Endodermal cell (in vitro differentiated cells): ENCODE measurements around the gene CARS1. TPM values are rescaled to one million over a fixed set of nuclear protein-coding genes. Genes with fewer than 3 reads are reported as not detected.

ENCODE experiments used
- DNase-seq: peaks from one replicate; pipeline ENCODE4 v3.0.0-alpha.2; 2017
- H3K27ac ChIP-seq: 2 replicates; pipeline ENCODE4 v1.5.1; 2013; ENCODE audit warnings: mild to moderate bottlenecking, low read depth, low read length, moderate library complexity
- H3K27me3 ChIP-seq: 2 replicates; pipeline ENCODE4 v1.6.1; 2013; ENCODE audit warnings: mild to moderate bottlenecking, low read length, moderate library complexity; ENCODE audit not compliant: insufficient read depth, control insufficient read depth, poor library complexity, severe bottlenecking
- H3K36me3 ChIP-seq: 2 replicates; pipeline ENCODE4 v1.7.0; 2013; ENCODE audit warnings: mild to moderate bottlenecking, low read length, moderate library complexity; ENCODE audit not compliant: control insufficient read depth, insufficient read depth
- H3K4me1 ChIP-seq: one replicate; pipeline ENCODE4 v1.7.0; 2013; ENCODE audit warnings: low read length; ENCODE audit not compliant: control insufficient read depth, insufficient read depth
- H3K4me3 ChIP-seq: 2 replicates; pipeline ENCODE4 v1.5.1; 2013; ENCODE audit warnings: mild to moderate bottlenecking, low read length, moderate library complexity
- H3K9ac ChIP-seq: 2 replicates; pipeline ENCODE4 v1.6.1; 2013; ENCODE audit warnings: mild to moderate bottlenecking, low read length, moderate library complexity; ENCODE audit not compliant: poor library complexity, severe bottlenecking; ENCODE audit errors: extremely low read depth
- H3K9me3 ChIP-seq: 2 replicates; pipeline ENCODE4 v1.6.1; 2013; ENCODE audit warnings: mild to moderate bottlenecking, low read length, moderate library complexity; ENCODE audit not compliant: control insufficient read depth
- H3K27ac Mint-ChIP-seq: 2 replicates; pipeline ENCODE4 v1.8.0; 2020; ENCODE audit warnings: mixed read lengths
- H3K27me3 Mint-ChIP-seq: 2 replicates; pipeline ENCODE4 v1.8.0; 2021; ENCODE audit warnings: mild to moderate bottlenecking, mixed read lengths; ENCODE audit not compliant: insufficient read depth
- H3K36me3 Mint-ChIP-seq: 2 replicates; pipeline ENCODE4 v1.8.0; 2020; ENCODE audit warnings: low read depth, mixed read lengths
- H3K4me1 Mint-ChIP-seq: 2 replicates; pipeline ENCODE4 v1.8.0; 2020; ENCODE audit warnings: mixed read lengths
- H3K4me3 Mint-ChIP-seq: 2 replicates; pipeline ENCODE4 v1.8.0; 2020; ENCODE audit warnings: mild to moderate bottlenecking, moderate library complexity, mixed read lengths
- H3K9me3 Mint-ChIP-seq: 2 replicates; pipeline ENCODE4 v1.8.0; 2020; ENCODE audit warnings: mild to moderate bottlenecking, mixed read lengths
- CTCF ChIP-seq: fragments of 200-600 bp; sonication (generic); conservative IDR thresholded peaks from 2 replicates; pipeline ENCODE4 v1.5.0; 2021; ENCODE audit warnings: antibody characterized with exemption, mild to moderate bottlenecking
- WGBS, 2 experiments: methylation state at CpG; one replicate each; pipeline versions ENCODE4 v1.1.5 to v1.1.7; 2013; ENCODE audit warnings: missing lambda C conversion rate in 2 of 2, mixed read lengths in 1 of 2; ENCODE audit not compliant: insufficient coverage in 1 of 2, insufficient read length in 1 of 2; 5-methylcytosine and 5-hydroxymethylcytosine counted together
- total RNA-seq, 2 donors: library from RNA; stranded (reverse); fragmentation: NEBNext Ultra II Directional in 1 of 2; extraction: Animal tissue kit (Norgen Biotek cat#: 25700) in 1 of 2; gene quantifications; 2 replicates in 1 of 2; 3 replicates in 1 of 2; pipeline ENCODE4 v1.2.1, GENCODE V29; 2021

The CARS1 gene
- total RNA-seq, 2 donors from 2014 or later: 48.0 to 52.8 TPM

- 70% methylated on average over 1 of the region's 1 CpG; no CpG with 5 or more reads in 1 of the 2 experiments for WGBS, 2 experiments
- H3K9me3 ChIP-seq: no peaks in the 10 kb centered on the region
- H3K27me3 ChIP-seq: no peaks in the 10 kb centered on the region
- no peak for TF ChIP-seq CTCF
- no peak overlapping the region for H3K9ac ChIP-seq
- Mint-ChIP-seq H3K4me1 (no peaks in the 10 kb centered on the region), H3K4me3 (no peak overlapping the region), H3K27ac (no peak overlapping the region), H3K9me3 (no peaks in the 10 kb centered on the region), H3K27me3 (peaks cover 10% of the 10 kb centered on the region), H3K36me3 (no peaks in the 10 kb centered on the region)
- H3K4me3 ChIP-seq: no peak overlapping the region
- no peak overlapping the region for H3K27ac ChIP-seq
- no peaks in the 10 kb centered on the region for H3K4me1 ChIP-seq
- no peaks in the 10 kb centered on the region for H3K36me3 ChIP-seq
- DNase-seq: no peak
Measured at GRCh38 chr11:3080104-3080503, 22.9 kb upstream of the CARS1 start.

GRCh38 chr11:3077846-3078440, 20.7 kb upstream of the CARS1 start:
- no peak for TF ChIP-seq CTCF
- no peak for DNase-seq
- H3K4me3 Mint-ChIP-seq: no peak overlapping the region
- Histone ChIP-seq H3K4me1 (no peaks in the 10 kb centered on the region), H3K9ac (no peak overlapping the region), H3K9me3 (no peaks in the 10 kb centered on the region), H3K27ac (no peak overlapping the region), H3K27me3 (no peaks in the 10 kb centered on the region), H3K36me3 (no peaks in the 10 kb centered on the region), H3K4me3 (no peak overlapping the region)
- no peaks in the 10 kb centered on the region for H3K4me1 Mint-ChIP-seq
- no peak overlapping the region for H3K27ac Mint-ChIP-seq
- WGBS, 2 experiments: 86 to 89% methylated on average over 14 to 16 of the region's 16 CpGs
- H3K36me3 Mint-ChIP-seq: no peaks in the 10 kb centered on the region
- peaks cover 2% of the 10 kb centered on the region for H3K27me3 Mint-ChIP-seq
- no peaks in the 10 kb centered on the region for H3K9me3 Mint-ChIP-seq

GRCh38 chr11:3077189-3077836, 20.1 kb upstream of the CARS1 start:
- Mint-ChIP-seq H3K36me3 (no peaks in the 10 kb centered on the region), H3K4me1 (no peaks in the 10 kb centered on the region), H3K27ac (no peak overlapping the region), H3K27me3 (peaks cover 2% of the 10 kb centered on the region), H3K9me3 (no peaks in the 10 kb centered on the region), H3K4me3 (no peak overlapping the region)
- no peak overlapping the region for H3K27ac ChIP-seq
- TF ChIP-seq CTCF: no peak
- H3K27me3 ChIP-seq: no peaks in the 10 kb centered on the region
- H3K4me3 ChIP-seq: no peak overlapping the region
- H3K9me3 ChIP-seq: no peaks in the 10 kb centered on the region
- H3K4me1 ChIP-seq: no peaks in the 10 kb centered on the region
- H3K9ac ChIP-seq: no peak overlapping the region
- DNase-seq: no peak
- WGBS, 2 experiments: 80 to 87% methylated on average over 7 to 11 of the region's 11 CpGs
- no peaks in the 10 kb centered on the region for H3K36me3 ChIP-seq
